Neural cell (in vitro differentiated cells): ENCODE results near the gene PKNOX2. TPM values are rescaled to one million over a fixed set of nuclear protein-coding genes. Genes with fewer than 3 reads are reported as not detected.

ENCODE experiments used
- H2AFZ ChIP-seq: fragments of 200-600, 300-800 bp; sonication (generic), shearing (Covaris generic); 2 replicates; pipeline ENCODE4 v1.6.0; 2014; ENCODE audit warnings: low read depth, mild to moderate bottlenecking, antibody characterized with exemption, low read length, moderate library complexity
- H3F3A ChIP-seq: fragments of 200-600 bp; shearing (Covaris generic); 2 replicates; pipeline ENCODE4 v1.6.1; 2016; ENCODE audit warnings: mild to moderate bottlenecking, moderate library complexity, mixed read lengths, antibody characterized with exemption, low read length; ENCODE audit not compliant: insufficient read depth, poor library complexity, severe bottlenecking
- H3K27ac ChIP-seq: fragments of 200-600, 300-800 bp; sonication (generic), shearing (Covaris generic); 2 replicates; pipeline ENCODE4 v1.5.1; 2014; ENCODE audit warnings: mild to moderate bottlenecking, low read length, moderate library complexity
- H3K27me3 ChIP-seq: fragments of 300-800, 200-600 bp; sonication (generic), shearing (Covaris generic); 2 replicates; pipeline ENCODE4 v1.6.0; 2014; ENCODE audit warnings: mild to moderate bottlenecking, low read depth, low read length, moderate library complexity; ENCODE audit not compliant: insufficient read depth
- H3K36me3 ChIP-seq: fragments of 300-800, 200-600 bp; sonication (generic), shearing (Covaris generic); 2 replicates; pipeline ENCODE4 v1.5.1; 2014; ENCODE audit warnings: mild to moderate bottlenecking, antibody characterized with exemption, low read length, moderate library complexity; ENCODE audit not compliant: insufficient read depth
- H3K4me2 ChIP-seq: fragments of 300-800, 200-600 bp; sonication (generic), shearing (Covaris generic); 2 replicates; pipeline ENCODE4 v1.6.0; 2014; ENCODE audit warnings: mild to moderate bottlenecking, low read length
- H3K4me3 ChIP-seq: fragments of 300-800, 200-600 bp; sonication (generic), shearing (Covaris generic); 2 replicates; pipeline ENCODE4 v1.5.1; 2014; ENCODE audit warnings: mild to moderate bottlenecking, low read length, moderate library complexity
- H3K79me2 ChIP-seq: fragments of 200-600 bp; shearing (Covaris generic); replicated peaks from 2 replicates; pipeline ENCODE4 v1.6.0; 2014; ENCODE audit warnings: mild to moderate bottlenecking, low read length, moderate library complexity; ENCODE audit not compliant: insufficient read depth
- H3K9ac ChIP-seq: fragments of 300-800, 200-600 bp; sonication (generic), shearing (Covaris generic); 2 replicates; pipeline ENCODE4 v1.6.1; 2016; ENCODE audit warnings: mild to moderate bottlenecking, low read length, mixed read lengths
- H3K9me2 ChIP-seq: fragments of 200-600 bp; shearing (Covaris generic); 2 replicates; pipeline ENCODE4 v1.6.1; 2016; ENCODE audit warnings: mild to moderate bottlenecking, low read length, mixed read lengths; ENCODE audit not compliant: insufficient read depth
- H3K9me3 ChIP-seq: fragments of 200-600, 300-800 bp; sonication (generic), shearing (Covaris generic); 2 replicates; pipeline ENCODE4 v1.6.1; 2016; ENCODE audit warnings: mild to moderate bottlenecking, mixed run types, low read length, moderate library complexity, mixed read lengths
- H4K20me1 ChIP-seq: fragments of 200-600 bp; shearing (Covaris generic); 2 replicates; pipeline ENCODE4 v1.6.1; 2016; ENCODE audit warnings: mild to moderate bottlenecking, mixed run types; ENCODE audit not compliant: insufficient read depth
- EP300 ChIP-seq: fragments of 450-650 bp; conservative IDR thresholded peaks from 2 replicates; pipeline ENCODE4 v1.6.1; 2014; ENCODE audit warnings: antibody characterized with exemption, mild to moderate bottlenecking, moderate library complexity; ENCODE audit not compliant: poor library complexity, severe bottlenecking
- EZH2 ChIP-seq: fragments of 200-600, 300-800 bp; shearing (Covaris generic), sonication (generic); IDR thresholded peaks from 2 replicates; pipeline ENCODE4 v1.6.1; 2014; ENCODE audit warnings: antibody characterized with exemption, low read length, borderline replicate concordance, mild to moderate bottlenecking; ENCODE audit not compliant: insufficient read depth, poor library complexity, severe bottlenecking
- MXI1 ChIP-seq: fragments of 450-650 bp; conservative IDR thresholded peaks from 2 replicates; pipeline ENCODE4 v1.6.1; 2014; ENCODE audit warnings: antibody characterized with exemption, mild to moderate bottlenecking; ENCODE audit not compliant: poor library complexity, severe bottlenecking
- POLR2AphosphoS5 ChIP-seq: IDR thresholded peaks from 2 replicates; pipeline ENCODE4 v1.6.1; 2012
- RAD21 ChIP-seq: fragments of 450-650 bp; conservative IDR thresholded peaks from 2 replicates; pipeline ENCODE4 v1.6.1; 2014; ENCODE audit warnings: antibody characterized with exemption, mild to moderate bottlenecking, moderate library complexity
- SMC3 ChIP-seq: fragments of 450-650 bp; conservative IDR thresholded peaks from 2 replicates; pipeline ENCODE4 v1.6.1; 2014; ENCODE audit warnings: antibody characterized with exemption, mild to moderate bottlenecking, moderate library complexity; ENCODE audit not compliant: poor library complexity
- TAF1 ChIP-seq: IDR thresholded peaks from 2 replicates; pipeline ENCODE4 v1.6.1; 2012; ENCODE audit warnings: low read depth
- polyA plus RNA-seq: library from polyadenylated mRNA; depleted of rRNA; stranded (reverse); fragments of >200 nt; gene quantifications from 2 replicates; pipeline ENCODE4 v1.2.3, GENCODE V29; 2014
- TF ChIP-seq, protein P1 (sequence below): IDR thresholded peaks from 2 replicates; pipeline ENCODE4 v1.6.1; 2012; ENCODE audit warnings: borderline replicate concordance
- TF ChIP-seq, protein P2 (sequence below): fragments of 450-650 bp; IDR thresholded peaks from 2 replicates; pipeline ENCODE4 v1.5.1; 2014; ENCODE audit warnings: antibody characterized with exemption, mild to moderate bottlenecking, moderate library complexity; ENCODE audit not compliant: poor library complexity, severe bottlenecking

PKNOX2 gene
- polyA plus RNA-seq, 1 donor from 2014 or later: 0.99 TPM

DNA sequence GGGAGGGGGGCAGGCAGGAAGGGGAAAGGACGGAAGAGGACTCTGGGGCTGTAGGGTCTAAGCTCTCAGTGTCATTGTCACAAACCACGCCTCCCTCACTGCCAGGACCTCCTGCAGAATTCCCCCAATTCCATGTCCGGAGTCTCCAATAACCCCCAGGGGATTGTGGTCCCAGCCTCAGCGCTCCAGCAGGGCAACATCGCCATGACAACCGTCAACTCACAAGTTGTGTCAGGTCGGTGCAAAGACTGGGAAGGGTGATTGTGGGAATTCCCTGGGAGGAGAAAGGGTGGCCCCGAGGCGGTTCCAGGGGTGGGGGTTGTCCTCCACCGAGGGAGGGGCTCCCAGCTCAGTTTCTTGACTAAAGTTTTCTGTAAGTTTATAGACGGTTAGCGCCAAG lies 245.5 kb downstream of the PKNOX2 start:
- no peaks in the 10 kb centered on the region for H3K36me3 ChIP-seq
- no peak overlapping the region for H3K4me3 ChIP-seq
- H2AFZ ChIP-seq: no peak overlapping the region
- no peaks in the 10 kb centered on the region for H4K20me1 ChIP-seq
- no peaks in the 10 kb centered on the region for H3K9me3 ChIP-seq
- no peaks in the 10 kb centered on the region for H3F3A ChIP-seq
- H3K79me2 ChIP-seq: no peaks in the 10 kb centered on the region
- no peaks in the 10 kb centered on the region for H3K27me3 ChIP-seq
- no peak overlapping the region for H3K27ac ChIP-seq
- H3K4me2 ChIP-seq: no peak overlapping the region
- H3K9ac ChIP-seq: no peak overlapping the region
- H3K9me2 ChIP-seq: no peaks in the 10 kb centered on the region
- TF ChIP-seq EZH2: no peak
- TF ChIP-seq, protein P1, sequence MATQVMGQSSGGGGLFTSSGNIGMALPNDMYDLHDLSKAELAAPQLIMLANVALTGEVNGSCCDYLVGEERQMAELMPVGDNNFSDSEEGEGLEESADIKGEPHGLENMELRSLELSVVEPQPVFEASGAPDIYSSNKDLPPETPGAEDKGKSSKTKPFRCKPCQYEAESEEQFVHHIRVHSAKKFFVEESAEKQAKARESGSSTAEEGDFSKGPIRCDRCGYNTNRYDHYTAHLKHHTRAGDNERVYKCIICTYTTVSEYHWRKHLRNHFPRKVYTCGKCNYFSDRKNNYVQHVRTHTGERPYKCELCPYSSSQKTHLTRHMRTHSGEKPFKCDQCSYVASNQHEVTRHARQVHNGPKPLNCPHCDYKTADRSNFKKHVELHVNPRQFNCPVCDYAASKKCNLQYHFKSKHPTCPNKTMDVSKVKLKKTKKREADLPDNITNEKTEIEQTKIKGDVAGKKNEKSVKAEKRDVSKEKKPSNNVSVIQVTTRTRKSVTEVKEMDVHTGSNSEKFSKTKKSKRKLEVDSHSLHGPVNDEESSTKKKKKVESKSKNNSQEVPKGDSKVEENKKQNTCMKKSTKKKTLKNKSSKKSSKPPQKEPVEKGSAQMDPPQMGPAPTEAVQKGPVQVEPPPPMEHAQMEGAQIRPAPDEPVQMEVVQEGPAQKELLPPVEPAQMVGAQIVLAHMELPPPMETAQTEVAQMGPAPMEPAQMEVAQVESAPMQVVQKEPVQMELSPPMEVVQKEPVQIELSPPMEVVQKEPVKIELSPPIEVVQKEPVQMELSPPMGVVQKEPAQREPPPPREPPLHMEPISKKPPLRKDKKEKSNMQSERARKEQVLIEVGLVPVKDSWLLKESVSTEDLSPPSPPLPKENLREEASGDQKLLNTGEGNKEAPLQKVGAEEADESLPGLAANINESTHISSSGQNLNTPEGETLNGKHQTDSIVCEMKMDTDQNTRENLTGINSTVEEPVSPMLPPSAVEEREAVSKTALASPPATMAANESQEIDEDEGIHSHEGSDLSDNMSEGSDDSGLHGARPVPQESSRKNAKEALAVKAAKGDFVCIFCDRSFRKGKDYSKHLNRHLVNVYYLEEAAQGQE: no peak
- no peak for TF ChIP-seq SMC3
- TF ChIP-seq TAF1: no peak
- TF ChIP-seq, protein P2, sequence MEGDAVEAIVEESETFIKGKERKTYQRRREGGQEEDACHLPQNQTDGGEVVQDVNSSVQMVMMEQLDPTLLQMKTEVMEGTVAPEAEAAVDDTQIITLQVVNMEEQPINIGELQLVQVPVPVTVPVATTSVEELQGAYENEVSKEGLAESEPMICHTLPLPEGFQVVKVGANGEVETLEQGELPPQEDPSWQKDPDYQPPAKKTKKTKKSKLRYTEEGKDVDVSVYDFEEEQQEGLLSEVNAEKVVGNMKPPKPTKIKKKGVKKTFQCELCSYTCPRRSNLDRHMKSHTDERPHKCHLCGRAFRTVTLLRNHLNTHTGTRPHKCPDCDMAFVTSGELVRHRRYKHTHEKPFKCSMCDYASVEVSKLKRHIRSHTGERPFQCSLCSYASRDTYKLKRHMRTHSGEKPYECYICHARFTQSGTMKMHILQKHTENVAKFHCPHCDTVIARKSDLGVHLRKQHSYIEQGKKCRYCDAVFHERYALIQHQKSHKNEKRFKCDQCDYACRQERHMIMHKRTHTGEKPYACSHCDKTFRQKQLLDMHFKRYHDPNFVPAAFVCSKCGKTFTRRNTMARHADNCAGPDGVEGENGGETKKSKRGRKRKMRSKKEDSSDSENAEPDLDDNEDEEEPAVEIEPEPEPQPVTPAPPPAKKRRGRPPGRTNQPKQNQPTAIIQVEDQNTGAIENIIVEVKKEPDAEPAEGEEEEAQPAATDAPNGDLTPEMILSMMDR: no peak
- TF ChIP-seq MXI1: no peak

DNA sequence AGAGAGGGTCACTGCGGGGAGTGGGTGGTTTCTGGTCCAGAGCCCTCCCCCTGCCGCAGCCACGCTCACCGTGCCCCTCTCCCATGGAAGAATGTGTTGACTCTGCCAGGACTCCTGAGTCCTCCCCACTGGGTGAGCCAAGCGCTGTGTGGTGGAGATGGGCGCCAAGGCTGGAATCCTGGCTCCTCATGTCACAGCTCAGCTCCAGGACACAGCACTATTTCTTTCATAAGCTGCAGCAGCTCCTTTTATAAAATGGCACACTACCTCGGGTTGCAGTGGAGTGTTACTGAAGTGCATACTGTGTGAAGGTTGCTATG lies 247.6 kb downstream of the PKNOX2 start:
- no peaks in the 10 kb centered on the region for H3K9me2 ChIP-seq
- TF ChIP-seq MXI1 (no peak), EP300 (no peak), SMC3 (no peak), TAF1 (no peak), EZH2 (no peak), POLR2AphosphoS5 (no peak), RAD21 (no peak)
- TF ChIP-seq, protein P2: no peak
- TF ChIP-seq, protein P1: no peak
- no peaks in the 10 kb centered on the region for H3K27me3 ChIP-seq
- no peak overlapping the region for H3K4me3 ChIP-seq
- H3F3A ChIP-seq: no peaks in the 10 kb centered on the region
- H3K79me2 ChIP-seq: no peaks in the 10 kb centered on the region
- H3K27ac ChIP-seq: no peak overlapping the region
- no peak overlapping the region for H3K9ac ChIP-seq
- no peak overlapping the region for H2AFZ ChIP-seq
- no peaks in the 10 kb centered on the region for H4K20me1 ChIP-seq
- H3K36me3 ChIP-seq: no peaks in the 10 kb centered on the region
- no peak overlapping the region for H3K4me2 ChIP-seq
- H3K9me3 ChIP-seq: no peaks in the 10 kb centered on the region
